GM19324 (cell line): ENCODE results near the gene PPP6R2.

Source experiments
- ATAC-seq: cut with Tn5 transposase; IDR thresholded peaks from one replicate; pipeline ENCODE4 v1.9.1; 2021; ENCODE audit warnings: mild to moderate bottlenecking, moderate library complexity; ENCODE audit not compliant: unreplicated experiment, low FRiP score

PPP6R2 gene

DNA sequence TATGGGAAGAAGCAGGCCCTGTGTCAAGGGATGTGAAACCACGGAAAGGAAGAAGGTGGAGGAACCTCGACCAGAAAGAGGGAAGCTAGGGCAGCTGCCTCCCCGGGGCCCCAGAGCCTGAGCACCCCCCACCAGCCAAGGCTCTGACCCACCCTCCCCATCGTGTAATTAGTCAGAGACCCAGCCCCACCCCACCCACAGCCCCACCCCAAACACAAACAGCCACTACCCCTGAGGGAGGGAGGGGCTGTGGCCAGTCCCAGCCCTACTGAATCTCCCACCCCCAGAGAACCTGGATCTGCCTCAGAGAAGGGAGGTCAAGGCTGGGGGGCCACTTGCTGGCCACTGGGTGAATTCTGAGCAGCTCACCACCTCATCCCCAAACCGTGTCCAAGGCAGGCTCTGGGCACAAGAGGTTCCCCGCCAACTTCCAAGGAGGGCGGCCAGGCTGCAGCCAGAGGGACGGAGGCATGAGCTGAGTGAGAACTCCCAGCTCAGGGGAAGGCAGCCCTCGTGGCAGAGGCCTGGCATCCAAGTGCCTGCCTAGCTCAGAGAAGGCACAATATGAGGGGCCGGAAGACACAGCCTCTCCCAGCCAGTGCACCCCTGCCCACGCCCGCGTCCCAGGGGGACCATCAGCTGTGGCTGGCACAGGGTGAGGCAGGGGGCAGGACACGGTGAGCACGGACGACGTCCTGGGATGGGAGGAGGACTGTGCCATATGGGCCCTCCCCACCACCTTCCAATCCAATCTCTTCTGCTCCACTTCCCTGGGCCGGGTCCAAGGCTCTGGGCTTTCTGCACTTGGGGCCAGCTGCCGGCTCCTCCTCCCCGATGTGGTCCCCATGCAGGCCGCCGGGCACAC lies 38.4 kb upstream of the PPP6R2 start:
- ATAC-seq: no peak

DNA sequence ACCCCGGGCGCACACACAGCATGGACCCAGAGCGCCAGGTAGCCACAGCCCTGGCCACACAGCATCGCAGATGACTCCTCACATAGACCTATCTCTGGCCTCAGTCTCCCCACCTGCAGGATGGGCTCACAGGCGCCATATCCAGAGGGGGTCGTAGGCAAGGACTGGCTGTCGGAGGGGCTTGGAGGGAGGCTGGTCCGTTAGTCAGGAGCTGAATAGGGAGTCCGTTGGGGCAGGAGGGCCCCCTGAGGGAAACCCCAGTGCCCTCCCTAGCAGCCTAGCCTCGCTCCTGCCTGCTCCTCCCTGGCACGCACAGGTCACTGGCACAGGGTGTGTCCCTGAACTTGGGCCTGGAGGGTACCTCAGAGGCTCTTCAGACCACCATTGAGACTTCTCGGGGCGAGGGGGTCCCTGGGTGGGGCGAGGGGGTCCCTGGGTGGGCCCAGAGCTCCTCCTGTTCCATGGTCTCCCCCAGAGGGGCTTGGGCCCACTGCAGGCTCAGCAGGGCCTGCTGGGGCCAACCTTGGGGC lies 37.7 kb upstream of the PPP6R2 start:
- ATAC-seq: no peak

DNA sequence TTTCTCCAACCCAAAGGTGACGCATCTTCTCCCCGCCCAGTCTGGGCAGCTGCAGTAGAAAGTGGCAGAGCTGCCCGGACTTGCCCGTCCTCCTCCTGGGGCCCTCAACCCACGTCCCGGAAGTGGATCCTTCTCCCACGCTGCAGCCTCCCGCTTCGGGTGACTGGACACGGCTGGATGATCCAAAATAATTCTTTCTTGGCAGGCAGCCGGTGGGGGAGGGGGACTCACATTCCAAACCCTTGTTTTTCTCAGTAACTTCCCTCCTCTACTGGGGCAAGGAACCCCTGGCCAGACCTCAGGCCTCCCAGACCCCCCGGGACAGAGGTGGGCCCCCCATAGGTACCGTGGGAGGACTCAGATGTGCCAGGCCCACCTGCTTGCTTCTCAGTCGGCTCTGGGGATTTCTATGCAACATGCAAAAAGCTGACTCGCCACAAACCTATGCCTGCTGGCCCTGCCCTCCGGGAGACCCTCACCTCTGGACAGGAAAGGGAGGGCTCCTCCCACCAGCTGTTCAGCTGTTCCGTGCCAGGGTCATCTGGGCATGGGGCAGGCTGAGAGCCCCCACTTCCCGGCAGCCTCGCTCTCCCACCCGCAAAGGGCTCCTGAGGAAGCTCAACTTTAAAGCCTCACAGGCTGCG lies 37.1 kb upstream of the PPP6R2 start:
- no peak for ATAC-seq

DNA sequence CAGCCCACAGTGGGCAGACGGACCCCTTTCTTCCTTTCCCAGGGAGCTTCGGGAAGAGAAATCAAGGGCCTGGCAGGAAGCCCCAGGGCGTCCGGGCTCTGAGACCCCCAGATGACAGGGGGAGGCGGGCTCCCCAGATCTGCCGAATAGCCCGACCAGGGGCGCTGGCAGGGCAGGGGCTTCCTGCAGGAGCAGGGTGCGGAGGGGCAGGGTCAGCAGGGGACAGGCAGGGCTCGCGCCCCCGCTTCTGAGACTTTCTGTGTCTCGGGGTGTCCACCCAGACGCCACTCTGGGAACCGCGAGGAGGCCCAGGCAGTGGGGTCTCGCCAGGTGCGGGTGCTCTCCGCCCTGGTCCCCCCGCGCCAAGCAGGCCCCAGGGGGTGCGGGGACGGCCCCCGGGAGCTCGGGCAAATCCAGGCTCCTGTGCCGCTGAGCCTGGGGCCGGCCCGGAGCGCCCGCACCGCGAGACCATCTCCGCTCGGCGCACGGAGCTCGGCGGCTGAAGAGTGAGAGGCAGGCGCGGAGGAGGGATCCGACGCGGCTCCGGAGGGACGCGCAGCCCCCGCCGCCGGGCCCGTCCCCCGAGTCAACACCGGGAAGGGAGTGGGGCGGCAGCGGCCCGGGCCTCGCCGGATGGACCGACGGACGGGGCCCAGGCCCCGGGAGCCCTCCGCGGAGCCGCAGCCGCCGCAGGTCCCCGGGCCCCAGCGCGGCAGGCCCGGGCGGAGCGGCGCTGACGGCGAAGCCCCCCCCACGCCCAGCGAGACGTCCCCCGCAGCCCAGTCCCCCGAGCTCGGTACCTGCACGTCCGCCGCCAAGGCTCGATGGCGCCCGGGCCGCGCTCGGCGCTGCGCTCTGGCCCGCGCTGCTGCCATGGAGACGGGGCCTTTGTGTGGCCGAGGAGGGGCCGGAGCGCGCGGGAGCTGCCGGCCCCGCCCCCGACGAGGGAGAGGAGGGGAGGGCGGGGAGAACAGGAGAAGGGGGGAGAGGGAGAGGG lies 36.1 kb upstream of the PPP6R2 start, which contains the start of gene PLXNB2:
Gene PLXNB2 (minus strand): TSS at position 894 of the 997 bp plus-strand sequence. CDS start 17,062 bp downstream, outside the sequence.
- ATAC-seq: peak; percentile 38

DNA sequence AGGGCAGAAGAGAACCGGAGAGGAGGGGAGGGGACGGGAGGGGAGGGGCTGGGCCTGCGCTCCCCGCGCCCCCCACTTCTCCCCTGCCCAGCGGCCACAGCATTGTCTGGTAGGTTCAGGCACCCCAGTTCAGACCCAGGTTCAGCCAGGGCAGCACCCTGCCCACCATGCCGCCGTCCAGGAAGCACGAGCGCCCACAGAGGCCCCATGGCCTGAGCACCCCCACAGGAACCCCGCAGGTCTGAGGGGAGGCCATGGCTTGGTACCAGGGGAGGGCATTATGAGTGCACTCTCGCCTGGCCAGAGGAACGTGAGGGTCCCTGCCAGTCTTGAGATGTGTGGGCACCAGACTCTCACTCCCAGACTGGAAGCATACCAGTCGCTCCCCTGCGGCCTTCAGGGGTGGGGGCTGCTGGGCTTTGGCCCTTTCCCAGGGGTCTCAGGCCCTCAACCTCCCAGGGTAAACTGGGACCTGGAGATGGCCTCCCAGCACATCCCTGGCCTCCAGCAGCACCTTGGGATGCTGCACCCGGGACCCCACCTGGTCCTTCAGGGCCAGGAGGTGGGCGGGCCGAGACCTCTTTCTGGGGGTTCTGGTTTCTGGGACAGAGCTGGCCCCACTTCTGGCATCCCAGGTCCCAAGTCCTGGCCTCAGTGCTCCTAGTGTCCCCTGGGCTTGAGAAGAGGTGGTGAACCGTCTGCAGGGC lies 35.1 kb upstream of the PPP6R2 start:
- no peak for ATAC-seq

DNA sequence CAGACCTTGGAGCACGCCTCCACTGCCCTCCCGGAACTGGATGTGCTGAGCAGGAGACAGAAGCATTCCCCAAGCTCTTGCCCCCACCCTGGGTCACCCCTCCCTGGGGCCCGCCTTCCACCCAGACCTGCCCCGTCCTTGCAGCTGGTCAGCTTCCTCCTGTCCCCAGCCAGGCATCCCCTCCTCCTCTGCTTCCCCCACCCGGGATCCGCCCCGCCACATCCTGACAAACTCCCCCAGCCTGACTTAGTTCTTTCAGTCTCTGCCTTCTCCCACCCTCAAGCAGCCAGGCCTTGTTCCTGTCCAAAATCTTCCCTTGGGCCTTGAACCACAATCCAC lies 34.6 kb upstream of the PPP6R2 start:
- ATAC-seq: no peak

DNA sequence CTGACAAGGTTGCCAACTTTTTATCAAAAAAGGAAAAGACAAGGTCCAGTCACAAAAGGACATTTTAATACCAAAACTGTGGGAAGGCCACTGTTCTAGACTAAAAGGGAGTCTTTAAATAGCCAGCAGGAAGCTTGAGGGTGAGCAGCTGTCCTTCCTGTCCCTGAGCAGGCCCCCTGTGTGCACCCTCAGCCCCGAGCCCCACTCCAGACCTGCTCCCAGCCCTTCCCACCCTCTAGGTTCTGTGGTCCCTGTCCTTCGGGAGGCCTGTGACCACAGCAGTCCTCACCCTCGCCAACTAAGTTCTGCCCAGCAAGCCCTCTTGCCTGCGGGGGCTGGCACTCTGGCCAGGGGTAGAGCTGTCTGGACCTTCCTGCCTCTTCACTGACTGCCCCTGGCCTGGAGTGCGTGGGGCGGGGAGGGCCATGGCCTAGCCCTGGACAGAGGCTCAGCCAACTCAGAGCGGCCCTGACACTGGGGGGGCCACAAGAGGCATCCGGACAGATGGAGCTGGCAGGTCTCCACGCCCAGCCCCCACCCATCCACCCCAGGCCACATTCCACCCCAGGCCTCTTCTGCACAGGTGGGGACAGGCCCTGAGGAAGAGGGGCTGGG lies 34.0 kb upstream of the PPP6R2 start:
- ATAC-seq: no peak

DNA sequence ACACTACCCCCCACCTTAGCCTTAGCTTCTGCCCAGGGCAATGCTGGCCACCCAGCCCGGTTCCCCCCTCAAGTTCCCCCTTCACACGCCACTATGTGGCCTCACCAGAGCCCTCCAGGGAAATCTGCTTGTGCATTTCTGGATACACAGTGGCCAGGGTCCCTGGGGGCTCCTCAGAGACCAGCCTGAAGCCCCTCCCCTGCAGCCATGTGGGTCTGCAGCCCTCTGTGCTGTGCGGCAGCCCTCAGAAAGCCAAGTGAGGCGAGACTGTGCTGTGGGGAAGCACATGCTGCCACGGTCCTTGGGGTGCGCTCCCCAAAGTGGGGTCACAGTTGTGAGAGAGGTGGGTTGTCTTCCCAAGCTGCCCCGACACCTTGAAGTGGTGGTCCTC lies 33.5 kb upstream of the PPP6R2 start:
- no peak for ATAC-seq

DNA sequence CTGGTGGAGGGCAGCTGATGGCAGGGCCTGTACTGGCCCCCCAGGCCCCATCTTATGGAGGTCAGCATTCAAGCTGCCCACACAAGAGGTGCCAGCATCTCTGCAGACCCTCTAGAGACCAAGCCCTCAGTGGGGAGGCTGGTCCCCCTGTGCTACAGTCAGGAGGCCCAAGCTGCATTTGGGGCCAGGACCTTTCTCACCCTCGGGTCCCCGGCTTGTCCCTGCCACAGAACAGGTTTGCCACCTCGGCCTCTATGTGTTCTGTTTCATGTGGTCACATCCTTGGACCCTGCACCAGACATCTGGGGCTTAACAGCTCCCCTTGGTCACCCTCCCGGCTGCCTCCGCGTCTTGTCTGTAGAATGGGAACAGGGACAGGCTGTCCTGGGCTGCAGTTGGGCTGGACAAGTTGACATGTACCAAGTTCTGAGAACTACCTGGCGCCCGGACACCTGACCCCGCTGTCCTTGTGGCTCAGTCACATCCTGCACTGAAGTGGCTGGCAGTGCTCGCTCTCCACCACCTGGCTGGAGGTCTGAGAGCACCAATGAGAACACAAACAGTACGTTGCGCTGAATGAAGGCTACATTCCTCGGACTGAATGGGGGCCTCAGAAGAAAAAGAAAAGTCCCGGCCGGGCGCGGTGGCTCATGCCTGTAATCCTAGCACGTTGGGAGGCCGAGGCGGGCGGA lies 33.0 kb upstream of the PPP6R2 start:
- no peak for ATAC-seq

DNA sequence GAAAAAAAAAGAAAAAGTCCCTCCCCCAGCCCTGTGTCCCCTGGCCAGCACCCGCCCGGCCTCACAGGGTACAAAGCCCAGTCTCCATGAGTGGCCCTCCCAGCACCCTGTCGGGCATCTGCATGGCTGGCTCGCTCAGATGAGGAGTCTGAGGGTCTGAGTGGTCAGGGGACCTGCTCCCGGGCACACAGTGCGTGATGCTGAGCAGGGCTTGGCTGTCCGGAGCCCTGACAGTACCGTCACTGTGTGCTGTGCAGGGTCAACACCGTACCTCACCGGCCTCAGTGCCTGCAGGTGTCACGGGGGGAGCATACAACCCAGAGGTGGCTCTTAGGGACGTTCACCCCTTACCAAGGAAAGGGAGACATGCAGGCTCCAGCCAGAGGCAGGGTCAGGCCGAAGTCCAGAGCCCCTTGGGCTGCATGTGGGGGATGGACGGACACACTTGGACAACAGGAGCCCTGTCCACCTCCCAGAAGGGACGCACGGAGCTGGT lies 32.1 kb upstream of the PPP6R2 start:
- no peak for ATAC-seq

DNA sequence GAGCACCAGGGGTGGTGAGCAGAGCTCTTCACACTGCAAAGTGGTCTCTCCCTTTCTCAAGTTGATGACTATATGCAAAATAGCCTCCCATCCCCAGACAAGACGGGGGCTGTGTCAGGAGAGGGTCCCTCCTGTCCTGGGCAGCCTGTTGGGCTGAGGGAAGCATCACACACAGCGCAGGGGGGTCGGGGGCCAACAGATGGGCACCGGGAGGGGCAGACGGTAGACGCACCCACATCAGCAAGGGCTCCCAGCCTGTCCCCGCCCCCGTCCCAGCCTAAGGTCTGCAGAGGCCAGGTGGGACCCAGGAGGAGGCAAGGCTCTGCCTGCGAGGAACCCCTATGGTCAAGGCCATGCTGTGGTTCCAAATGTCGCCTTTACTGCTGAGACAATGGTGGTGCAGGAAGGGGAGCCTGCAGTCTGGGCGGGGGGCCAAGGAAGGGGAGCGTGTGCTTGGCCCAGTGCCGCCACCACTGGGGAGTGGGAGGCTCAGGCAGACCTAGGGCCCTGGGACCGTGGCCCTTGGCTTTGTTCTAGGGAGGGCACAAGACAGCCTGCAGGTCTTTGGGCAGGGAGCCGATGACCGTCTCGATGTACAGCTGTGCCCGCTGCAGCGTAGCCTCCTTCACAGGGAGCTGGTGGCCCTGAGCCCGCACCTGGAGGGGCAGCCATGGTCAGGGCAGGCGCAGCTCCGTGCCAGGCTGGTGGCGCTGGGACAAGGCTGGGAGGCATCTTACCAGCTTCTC lies 31.3 kb upstream of the PPP6R2 start:
- no peak for ATAC-seq

DNA sequence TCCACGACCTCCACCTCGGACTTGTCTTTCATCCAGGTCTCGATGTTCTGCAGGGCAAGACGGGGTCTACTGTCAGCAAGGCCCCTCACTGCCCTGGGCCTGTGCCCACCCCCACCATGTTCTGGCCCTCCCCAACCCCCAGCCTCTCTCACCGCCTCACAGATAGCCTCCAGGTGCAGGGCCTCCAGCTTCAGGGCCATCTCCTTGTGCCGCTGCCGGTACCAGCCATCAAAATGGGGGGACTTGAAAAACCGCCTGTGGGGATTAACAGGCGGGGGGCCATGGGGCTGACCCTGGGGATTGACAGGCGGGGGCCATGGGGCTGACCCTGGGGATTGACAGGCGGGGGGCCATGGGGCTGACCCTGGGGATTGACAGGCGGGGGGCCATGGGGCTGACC lies 30.8 kb upstream of the PPP6R2 start:
- no peak for ATAC-seq

DNA sequence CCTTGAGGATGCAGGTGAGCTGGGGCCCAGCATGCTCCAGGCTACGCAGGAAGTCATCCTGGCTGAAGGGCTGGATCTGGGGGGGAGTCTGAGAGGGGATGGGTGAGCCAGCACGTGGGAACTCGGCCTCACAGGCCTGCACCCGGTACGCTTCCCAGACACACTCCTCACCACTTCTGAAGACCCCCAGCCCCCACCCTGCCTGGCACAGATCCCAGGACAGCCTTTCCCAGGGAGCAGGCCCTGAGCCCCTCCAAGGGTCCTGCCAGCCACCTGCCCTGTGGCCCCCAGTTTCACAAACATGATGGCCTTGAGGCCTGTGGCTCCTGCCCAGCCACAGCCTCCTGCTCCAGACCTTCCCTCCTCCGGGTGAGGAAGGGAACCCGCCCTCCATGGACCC lies 30.1 kb upstream of the PPP6R2 start:
- no peak for ATAC-seq

DNA sequence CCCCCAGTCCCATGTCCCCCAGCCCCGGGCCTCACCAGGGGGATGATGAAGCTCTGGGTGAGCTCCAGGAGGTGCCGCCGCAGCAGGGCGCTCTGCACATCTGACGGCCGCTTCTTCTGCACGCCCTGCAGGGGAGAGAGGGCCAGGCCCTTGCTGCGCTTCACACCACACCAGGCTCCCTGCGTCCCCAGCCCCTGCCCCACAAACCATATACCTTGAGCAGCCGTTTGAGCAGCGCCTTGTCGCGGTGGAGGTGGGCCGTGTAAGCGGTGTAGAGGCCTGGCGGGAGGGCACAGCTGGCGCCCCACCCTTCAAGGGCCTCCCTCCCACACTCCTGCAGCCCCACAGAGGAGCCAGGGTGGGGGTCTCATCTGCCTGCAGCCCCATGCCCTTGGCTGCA lies 29.5 kb upstream of the PPP6R2 start:
- no peak for ATAC-seq

DNA sequence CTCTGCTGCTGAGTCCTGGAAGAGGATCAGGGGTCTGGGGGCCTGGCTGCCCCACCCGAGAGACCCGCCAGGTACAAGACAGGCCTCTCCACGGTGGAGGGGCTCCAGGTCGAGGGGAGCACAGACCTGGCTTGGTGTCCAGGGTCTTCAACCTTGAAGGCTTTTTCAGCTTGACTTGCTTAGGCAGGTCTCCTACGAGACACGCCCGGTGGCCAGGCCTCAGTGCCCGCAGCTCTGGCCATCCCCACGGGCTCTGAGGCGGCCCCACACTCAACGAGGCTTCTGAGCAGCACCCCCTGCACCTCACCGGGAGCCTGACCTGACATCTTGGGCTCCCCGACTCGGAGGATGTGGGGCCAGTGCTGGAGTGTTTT lies 29.1 kb upstream of the PPP6R2 start:
- ATAC-seq: no peak

DNA sequence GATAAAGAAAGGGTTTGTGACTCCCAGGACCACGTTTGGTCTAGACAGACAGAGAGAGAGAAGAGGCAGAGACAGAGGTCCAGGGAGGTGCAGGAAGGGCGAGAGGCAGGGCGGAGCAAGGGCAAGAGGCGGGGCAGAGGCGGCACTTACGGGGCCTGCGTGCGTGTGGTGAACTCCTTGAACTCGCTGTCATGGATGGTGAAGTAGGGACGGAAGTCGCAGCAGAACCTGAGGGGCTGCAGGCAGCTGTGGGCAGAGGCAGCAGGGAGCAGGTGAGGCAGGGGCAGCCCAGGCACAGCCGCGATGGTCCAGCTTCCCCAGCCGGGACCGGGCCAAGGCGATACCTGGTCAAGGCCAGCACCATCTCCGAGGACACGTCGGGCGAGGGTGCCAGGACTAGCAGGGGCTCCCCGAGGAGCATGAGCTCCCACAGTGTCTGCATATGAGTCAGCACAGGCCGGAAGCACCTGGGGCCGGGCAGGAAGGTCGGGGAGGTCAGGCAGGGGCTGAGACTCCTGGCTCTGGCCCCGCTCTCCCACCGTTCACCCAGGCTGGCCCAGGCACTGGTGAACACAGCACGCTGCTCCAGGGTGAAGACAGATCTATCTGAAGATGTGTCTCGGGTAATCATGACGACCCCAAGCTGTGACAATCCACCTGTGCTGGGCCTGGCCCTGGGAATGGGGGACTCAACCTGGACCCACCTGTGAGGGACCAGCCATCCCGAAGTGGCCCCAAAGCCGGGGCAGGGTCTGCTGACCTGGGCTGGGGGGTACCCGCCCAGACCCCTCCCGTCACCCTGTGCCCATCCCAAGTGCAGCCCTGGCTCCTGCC lies 28.5 kb upstream of the PPP6R2 start:
- ATAC-seq: peak; percentile 55
